HEK293T (cell line): ENCODE results near the gene PDE3A.

Experiments used
- ARNT ChIP-seq: fragments of 450-650 bp; IDR thresholded peaks from 2 replicates; pipeline ENCODE4 v1.6.1; 2017; ENCODE audit warnings: mild to moderate bottlenecking
- BHLHE40 ChIP-seq: fragments of 450-650 bp; IDR thresholded peaks from 2 replicates; pipeline ENCODE4 v1.6.1; 2016; ENCODE audit warnings: mild to moderate bottlenecking, moderate library complexity, borderline replicate concordance
- ELF4 ChIP-seq: fragments of 450-650 bp; IDR thresholded peaks from 2 replicates; pipeline ENCODE4 v1.6.1; 2017; ENCODE audit warnings: antibody characterized with exemption
- FOXA1 ChIP-seq: fragments of 450-650 bp; IDR thresholded peaks from 2 replicates; pipeline ENCODE4 v1.6.1; 2016; ENCODE audit warnings: mild to moderate bottlenecking
- FOXK2 ChIP-seq: fragments of 450-650 bp; IDR thresholded peaks from 2 replicates; pipeline ENCODE4 v1.6.1; 2016; ENCODE audit warnings: mild to moderate bottlenecking
- FOXM1 ChIP-seq: fragments of 450-650 bp; IDR thresholded peaks from 2 replicates; pipeline ENCODE4 v1.6.1; 2017; ENCODE audit warnings: mild to moderate bottlenecking, borderline replicate concordance
- HDGF ChIP-seq: fragments of 450-650 bp; IDR thresholded peaks from 2 replicates; pipeline ENCODE4 v1.6.1; 2017; ENCODE audit warnings: antibody characterized with exemption, borderline replicate concordance
- L3MBTL2 ChIP-seq: fragments of 450-650 bp; conservative IDR thresholded peaks from 2 replicates; pipeline ENCODE4 v1.6.1; 2016; ENCODE audit warnings: mild to moderate bottlenecking
- LEF1 ChIP-seq: fragments of 450-650 bp; IDR thresholded peaks from 2 replicates; pipeline ENCODE4 v1.6.1; 2017; ENCODE audit warnings: mild to moderate bottlenecking, borderline replicate concordance
- NFRKB ChIP-seq: fragments of 450-650 bp; IDR thresholded peaks from 2 replicates; pipeline ENCODE4 v1.6.1; 2016; ENCODE audit warnings: mild to moderate bottlenecking, moderate library complexity
- SP1 ChIP-seq: fragments of 450-650 bp; IDR thresholded peaks from 2 replicates; pipeline ENCODE4 v1.6.1; 2017
- SUZ12 ChIP-seq: fragments of 450-650 bp; IDR thresholded peaks from 2 replicates; pipeline ENCODE4 v1.6.1; 2016; ENCODE audit warnings: mild to moderate bottlenecking
- TARDBP ChIP-seq: fragments of 450-650 bp; IDR thresholded peaks from 2 replicates; pipeline ENCODE4 v1.6.1; 2016
- ZNF384 ChIP-seq: fragments of 450-650 bp; IDR thresholded peaks from 2 replicates; pipeline ENCODE4 v1.6.1; 2016

GRCh38 chr12:20604408-20605067 lies 236.2 kb downstream of the PDE3A start:
- TF ChIP-seq FOXK2 (no peak), NFRKB (no peak), FOXA1 (no peak), LEF1 (no peak), SP1 (no peak), BHLHE40 (no peak), SUZ12 (no peak), ZNF384 (no peak), ELF4 (no peak), HDGF (no peak), FOXM1 (no peak), TARDBP (no peak), ARNT (no peak), L3MBTL2 (no peak)
